Glomerular endothelial cell (primary cell): ENCODE results near the gene PTPRN2. TPM values are rescaled to one million over a fixed set of nuclear protein-coding genes. Genes with fewer than 3 reads are reported as not detected.
"Not testable (repeated sequence)": the region's sequence is repeated elsewhere in the genome, so short reads cannot be mapped to it uniquely, and the experiment has no call there.

Experiments used
- DNase-seq: peaks from one replicate; pipeline ENCODE4 v3.0.0-alpha.2; 2011; ENCODE audit warnings: low read depth, low spot score; ENCODE audit errors: extremely low read depth
- total RNA-seq: library from RNA; depleted of rRNA; stranded (reverse); fragments of >200 nt; gene quantifications from 2 replicates; pipeline ENCODE4 v1.2.3, GENCODE V29; 2015

PTPRN2 gene
- total RNA-seq, 1 donor from 2014 or later, result 10.0 TPM

- DNase-seq, result no peak
Observed at GRCh38 chr7:158055726-158056510, 531.7 kb downstream of the PTPRN2 start.

- no peak for DNase-seq
Observed at GRCh38 chr7:158054611-158055010, 533.0 kb downstream of the PTPRN2 start.

GRCh38 chr7:158054081-158054480 lies 533.5 kb downstream of the PTPRN2 start:
- no peak for DNase-seq

- no peak for DNase-seq
Observed at GRCh38 chr7:158053183-158053915, 534.3 kb downstream of the PTPRN2 start.

GRCh38 chr7:158052381-158053060 lies 535.1 kb downstream of the PTPRN2 start:
- DNase-seq, result no peak

- DNase-seq, result no peak
Observed at GRCh38 chr7:158051776-158052175, 535.8 kb downstream of the PTPRN2 start.

GRCh38 chr7:158050978-158051651 lies 536.5 kb downstream of the PTPRN2 start:
- no peak for DNase-seq

- DNase-seq, result no peak
Observed at GRCh38 chr7:158050441-158050977, 537.1 kb downstream of the PTPRN2 start.

GRCh38 chr7:158049271-158049670 lies 538.4 kb downstream of the PTPRN2 start:
- DNase-seq, result no peak

GRCh38 chr7:158048569-158048968 lies 539.1 kb downstream of the PTPRN2 start:
- no peak for DNase-seq

GRCh38 chr7:158047391-158048059 lies 540.1 kb downstream of the PTPRN2 start:
- DNase-seq, result no peak

GRCh38 chr7:158046246-158046645 lies 541.4 kb downstream of the PTPRN2 start:
- not testable (repeated sequence) for DNase-seq

- DNase-seq, result no peak
Observed at GRCh38 chr7:158044482-158044823, 543.2 kb downstream of the PTPRN2 start.

- DNase-seq, result no peak
Observed at GRCh38 chr7:158043551-158044481, 543.8 kb downstream of the PTPRN2 start.

GRCh38 chr7:158042156-158042880 lies 545.3 kb downstream of the PTPRN2 start:
- no peak for DNase-seq

GRCh38 chr7:158040199-158040598 lies 547.4 kb downstream of the PTPRN2 start:
- no peak for DNase-seq

- DNase-seq, result no peak
Observed at GRCh38 chr7:158039270-158039669, 548.4 kb downstream of the PTPRN2 start.

GRCh38 chr7:158037211-158037610 lies 550.4 kb downstream of the PTPRN2 start:
- DNase-seq, result no peak

GRCh38 chr7:158035343-158035742 lies 552.3 kb downstream of the PTPRN2 start:
- DNase-seq, result no peak
